Stomach (tissue), 4 donors: Measurements from ENCODE around the gene LIPE.

ENCODE experiments used
- POLR2A ChIP-seq, 4 donors: fragments of 450-650 bp; IDR thresholded peaks; one replicate each; pipeline ENCODE4 v1.6.1; 2016; ENCODE audit warnings: antibody characterized with exemption in 4 of 4, control low read depth in 2 of 4, mild to moderate bottlenecking in 1 of 4, moderate library complexity in 1 of 4
- POLR2AphosphoS5 ChIP-seq, 3 donors: sonication (generic); formaldehyde crosslinking; IDR thresholded peaks; one replicate each; pipeline ENCODE4 v1.6.1; 2016; ENCODE audit warnings: antibody characterized with exemption in 3 of 3
- TF ChIP-seq, protein P1 (sequence below), 7 experiments: fragments of 450-650 bp in 4 of 7; fragments of 200-600 bp in 3 of 7; sonication (generic) in 3 of 7; IDR thresholded peaks; one replicate each; pipeline ENCODE4 v1.5.1; 2016 to 2019; ENCODE audit warnings: antibody characterized with exemption in 7 of 7, control low read depth in 2 of 7, mild to moderate bottlenecking in 1 of 7

DNA sequence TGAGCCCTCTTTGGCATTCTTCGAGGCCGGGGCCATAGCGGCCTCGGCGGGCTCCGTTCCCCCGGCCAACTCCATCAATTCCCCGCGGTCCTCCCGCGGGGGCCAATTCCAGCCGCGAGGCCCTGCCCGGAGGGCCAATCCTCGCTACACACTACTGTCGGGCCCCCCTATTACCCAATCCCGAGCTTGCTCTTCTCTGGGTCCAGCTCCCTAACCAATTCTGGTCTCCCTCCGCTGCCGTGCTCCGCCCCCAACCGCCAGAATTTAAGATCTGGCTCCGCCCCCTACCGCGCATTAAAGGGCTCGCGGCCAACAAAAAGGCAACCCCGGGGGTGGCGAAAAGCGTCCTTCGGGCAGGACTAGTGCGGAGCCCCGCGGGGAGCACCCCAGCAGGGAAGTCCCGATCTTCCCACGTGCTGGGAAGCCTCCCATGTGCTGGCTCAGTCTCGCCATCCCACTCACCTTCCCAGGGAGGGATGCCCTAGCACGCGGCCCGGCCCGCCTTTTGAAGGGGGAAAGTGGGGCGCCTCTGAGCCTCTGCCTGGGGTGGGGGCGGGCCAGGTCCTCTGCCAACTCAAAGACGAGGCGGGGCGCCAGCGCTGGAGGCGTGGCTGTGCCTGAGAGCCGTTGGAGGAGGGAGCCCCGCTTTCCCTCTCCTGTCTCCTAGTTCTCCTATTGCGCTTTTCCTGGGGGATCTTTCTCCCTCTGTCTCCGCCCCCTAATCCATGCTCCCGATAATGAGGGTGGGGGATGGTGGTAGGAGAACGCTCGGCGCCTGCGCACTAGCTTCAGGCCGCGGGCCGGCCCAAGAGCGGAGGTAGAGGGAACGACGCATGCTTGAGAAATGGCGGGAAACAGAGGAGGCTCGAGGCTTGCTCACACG lies 3.5 kb downstream of the LIPE start:
- TF ChIP-seq, protein P1, sequence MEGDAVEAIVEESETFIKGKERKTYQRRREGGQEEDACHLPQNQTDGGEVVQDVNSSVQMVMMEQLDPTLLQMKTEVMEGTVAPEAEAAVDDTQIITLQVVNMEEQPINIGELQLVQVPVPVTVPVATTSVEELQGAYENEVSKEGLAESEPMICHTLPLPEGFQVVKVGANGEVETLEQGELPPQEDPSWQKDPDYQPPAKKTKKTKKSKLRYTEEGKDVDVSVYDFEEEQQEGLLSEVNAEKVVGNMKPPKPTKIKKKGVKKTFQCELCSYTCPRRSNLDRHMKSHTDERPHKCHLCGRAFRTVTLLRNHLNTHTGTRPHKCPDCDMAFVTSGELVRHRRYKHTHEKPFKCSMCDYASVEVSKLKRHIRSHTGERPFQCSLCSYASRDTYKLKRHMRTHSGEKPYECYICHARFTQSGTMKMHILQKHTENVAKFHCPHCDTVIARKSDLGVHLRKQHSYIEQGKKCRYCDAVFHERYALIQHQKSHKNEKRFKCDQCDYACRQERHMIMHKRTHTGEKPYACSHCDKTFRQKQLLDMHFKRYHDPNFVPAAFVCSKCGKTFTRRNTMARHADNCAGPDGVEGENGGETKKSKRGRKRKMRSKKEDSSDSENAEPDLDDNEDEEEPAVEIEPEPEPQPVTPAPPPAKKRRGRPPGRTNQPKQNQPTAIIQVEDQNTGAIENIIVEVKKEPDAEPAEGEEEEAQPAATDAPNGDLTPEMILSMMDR (IDR thresholded peaks at IDR 0.05): peak in 1 of 7 experiments; percentile 14
- TF ChIP-seq POLR2A (IDR thresholded peaks at IDR 0.05) (no peak), POLR2AphosphoS5 (IDR thresholded peaks at IDR 0.05) (peak in 2 of 3 donors; percentile 45 to 54)
